Measurements from ENCODE around the gene EZR. TPM values are rescaled to one million over a fixed set of nuclear protein-coding genes. Genes with fewer than 3 reads are reported as not detected.

Gene EZR
- total RNA-seq, 1 donor from 2014 or later: 489 TPM

DNA sequence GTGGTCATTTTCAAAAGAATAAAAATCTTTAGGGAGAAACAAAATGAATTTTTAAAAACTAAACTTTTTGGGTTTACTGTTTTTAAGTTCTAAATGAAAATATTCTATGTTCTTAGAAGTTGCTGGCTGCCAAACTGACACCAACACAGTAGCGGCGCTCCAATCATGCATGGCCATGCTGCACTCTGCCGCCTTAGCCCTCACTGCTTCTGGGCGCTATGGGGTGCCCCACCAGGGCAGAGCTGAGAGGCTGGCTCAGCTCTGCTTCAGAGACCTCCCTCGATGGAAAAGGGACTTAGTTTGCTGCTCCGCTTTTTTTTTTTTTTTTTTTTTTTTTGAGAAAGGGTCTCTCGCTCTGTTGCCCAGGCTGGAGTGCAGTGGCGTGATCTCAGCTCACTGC, 20.9 kb downstream of the EZR start:
- peak overlapping the region; percentile 56 for H3K4me3 Mint-ChIP-seq
- no peak for DNase-seq
- ChIA-PET POLR2A (interaction anchor here (0.6 to 11.8 kb wide), 12 partner anchors 9 to 164 kb away, joined by 3 to 139 read pairs (median 5); partner anchors contain the start of gene EZR), CTCF (interaction anchor here (0.7 to 1.7 kb wide), 4 partner anchors 9 to 160 kb away, joined by 3 to 7 read pairs (median 4); no protein-coding TSS in a partner anchor)
- peak overlapping the region; percentile 80 for H3K27ac Mint-ChIP-seq
- no peaks in the 10 kb centered on the region for H3K9me3 Mint-ChIP-seq
- peak; percentile 79 for ATAC-seq (ENCODE audit: low read depth)
- intact Hi-C loops (cut with micrococcal nuclease): loop anchor here (1.0 to 10.0 kb wide), 2 partner anchors 9 to 584 kb away; no protein-coding TSS in a partner anchor
- no peaks in the 10 kb centered on the region for H3K27me3 Mint-ChIP-seq
- TF ChIP-seq, protein P1, sequence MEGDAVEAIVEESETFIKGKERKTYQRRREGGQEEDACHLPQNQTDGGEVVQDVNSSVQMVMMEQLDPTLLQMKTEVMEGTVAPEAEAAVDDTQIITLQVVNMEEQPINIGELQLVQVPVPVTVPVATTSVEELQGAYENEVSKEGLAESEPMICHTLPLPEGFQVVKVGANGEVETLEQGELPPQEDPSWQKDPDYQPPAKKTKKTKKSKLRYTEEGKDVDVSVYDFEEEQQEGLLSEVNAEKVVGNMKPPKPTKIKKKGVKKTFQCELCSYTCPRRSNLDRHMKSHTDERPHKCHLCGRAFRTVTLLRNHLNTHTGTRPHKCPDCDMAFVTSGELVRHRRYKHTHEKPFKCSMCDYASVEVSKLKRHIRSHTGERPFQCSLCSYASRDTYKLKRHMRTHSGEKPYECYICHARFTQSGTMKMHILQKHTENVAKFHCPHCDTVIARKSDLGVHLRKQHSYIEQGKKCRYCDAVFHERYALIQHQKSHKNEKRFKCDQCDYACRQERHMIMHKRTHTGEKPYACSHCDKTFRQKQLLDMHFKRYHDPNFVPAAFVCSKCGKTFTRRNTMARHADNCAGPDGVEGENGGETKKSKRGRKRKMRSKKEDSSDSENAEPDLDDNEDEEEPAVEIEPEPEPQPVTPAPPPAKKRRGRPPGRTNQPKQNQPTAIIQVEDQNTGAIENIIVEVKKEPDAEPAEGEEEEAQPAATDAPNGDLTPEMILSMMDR (IDR thresholded peaks at IDR 0.05): no peak
- peaks cover 97% of the 10 kb centered on the region for H3K4me1 Mint-ChIP-seq
- H3K36me3 Mint-ChIP-seq (ENCODE audit: low read depth): peaks cover 83% of the 10 kb centered on the region

DNA sequence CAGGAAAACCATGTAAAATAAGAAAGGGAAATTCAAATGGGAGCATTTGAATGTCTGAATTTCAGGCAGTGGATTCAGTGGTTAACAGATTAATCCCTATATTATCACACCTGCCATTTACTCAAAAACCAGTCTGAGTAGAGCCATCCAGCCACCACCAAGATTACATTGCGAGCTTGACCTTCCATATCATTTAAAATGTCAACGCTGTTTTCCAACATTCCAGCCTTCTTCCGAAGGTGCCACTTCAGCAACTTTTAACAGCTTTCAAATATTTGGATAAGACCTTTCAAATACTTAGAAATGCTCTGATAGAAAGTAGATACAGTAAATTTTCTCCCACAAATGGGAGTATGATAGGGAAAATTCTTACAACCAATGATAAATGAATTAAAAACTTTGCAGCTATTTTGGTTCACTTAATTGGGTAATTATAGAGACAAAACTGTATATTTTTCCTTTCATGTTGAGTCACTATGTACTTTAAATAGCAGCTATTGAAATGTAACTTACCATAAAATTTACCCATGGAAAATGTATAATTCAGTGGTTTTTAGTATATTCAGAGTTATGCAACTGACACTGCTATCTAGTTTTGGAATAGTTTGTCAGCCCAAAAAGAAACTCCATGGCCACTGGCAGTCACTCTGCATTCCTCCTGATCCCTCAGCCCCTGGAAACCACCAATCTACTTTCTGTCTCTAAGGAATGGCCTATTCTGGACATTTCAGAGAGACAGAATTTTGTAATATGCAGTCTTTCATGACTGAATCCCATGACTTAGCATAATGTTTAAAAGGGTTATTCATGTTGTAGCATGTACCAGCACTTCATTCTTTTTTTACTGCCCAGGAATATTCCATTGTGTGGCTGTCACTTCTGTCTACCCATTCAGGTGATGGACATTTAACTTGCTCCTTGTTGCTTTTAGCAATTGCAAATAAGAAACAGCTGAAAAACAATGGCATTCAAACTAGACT, 21.5 kb downstream of the EZR start:
- H3K36me3 Mint-ChIP-seq (ENCODE audit: low read depth): peaks cover 81% of the 10 kb centered on the region
- DNase-seq (no peak), ATAC-seq (ENCODE audit: low read depth) (no peak)
- peaks cover 97% of the 10 kb centered on the region for H3K4me1 Mint-ChIP-seq
- H3K27me3 Mint-ChIP-seq: no peaks in the 10 kb centered on the region
- H3K27ac Mint-ChIP-seq: peak overlapping the region; percentile 76
- H3K9me3 Mint-ChIP-seq: no peaks in the 10 kb centered on the region
- H3K4me3 Mint-ChIP-seq: peak overlapping the region; percentile 15
- TF ChIP-seq, protein P1 (IDR thresholded peaks at IDR 0.05): no peak
- intact Hi-C loops (cut with micrococcal nuclease): loop anchor here (1.0 to 10.0 kb wide), 2 partner anchors 8 to 583 kb away; no protein-coding TSS in a partner anchor
- CTCF ChIA-PET: interaction anchor here (0.7 to 7.0 kb wide), 7 partner anchors 8 to 337 kb away, joined by 3 to 60 read pairs (median 5); no protein-coding TSS in a partner anchor
- POLR2A ChIA-PET: interaction anchor here (0.6 to 11.8 kb wide), 14 partner anchors 8 to 164 kb away, joined by 3 to 139 read pairs (median 5); partner anchors contain the start of gene EZR

DNA sequence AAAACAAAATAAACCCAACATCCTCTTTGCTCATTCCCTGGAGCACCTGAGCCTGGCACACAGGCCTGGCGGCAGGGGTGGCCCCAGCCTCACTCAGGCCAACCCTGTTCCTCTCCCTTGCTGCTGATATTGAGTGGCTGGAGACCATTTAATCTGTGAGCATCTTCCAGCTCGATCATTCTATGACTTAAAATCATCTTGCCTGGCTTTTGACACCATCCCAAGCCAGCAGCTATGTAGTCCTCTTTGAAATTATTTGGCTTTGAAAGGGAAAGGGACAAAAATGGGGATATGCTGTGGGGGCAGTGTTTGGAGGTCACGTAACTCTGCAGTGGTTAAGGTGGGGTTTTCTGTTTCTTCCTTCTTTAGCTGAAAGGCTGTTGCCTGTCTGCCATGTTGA, 22.8 kb downstream of the EZR start:
- peaks cover 77% of the 10 kb centered on the region for H3K36me3 Mint-ChIP-seq (ENCODE audit: low read depth)
- H3K27ac Mint-ChIP-seq: peak overlapping the region; percentile 76
- DNase-seq (no peak), ATAC-seq (ENCODE audit: low read depth) (no peak)
- H3K27me3 Mint-ChIP-seq: no peaks in the 10 kb centered on the region
- intact Hi-C loops (cut with micrococcal nuclease): loop anchor here (10.0 kb wide), 1 partner anchor 582 kb away; no protein-coding TSS in a partner anchor
- H3K4me1 Mint-ChIP-seq: peaks cover 97% of the 10 kb centered on the region
- CTCF ChIA-PET: interaction anchor here (1.1 to 7.0 kb wide), 5 partner anchors 9 to 339 kb away, joined by 3 to 60 read pairs (median 6); no protein-coding TSS in a partner anchor
- POLR2A ChIA-PET: interaction anchor here (1.3 to 11.8 kb wide), 5 partner anchors 14 to 163 kb away, joined by 3 to 139 read pairs (median 16); partner anchors contain the start of gene EZR
- TF ChIP-seq, protein P1 (IDR thresholded peaks at IDR 0.05): no peak
- H3K4me3 Mint-ChIP-seq: peak overlapping the region; percentile 38
- no peaks in the 10 kb centered on the region for H3K9me3 Mint-ChIP-seq

DNA sequence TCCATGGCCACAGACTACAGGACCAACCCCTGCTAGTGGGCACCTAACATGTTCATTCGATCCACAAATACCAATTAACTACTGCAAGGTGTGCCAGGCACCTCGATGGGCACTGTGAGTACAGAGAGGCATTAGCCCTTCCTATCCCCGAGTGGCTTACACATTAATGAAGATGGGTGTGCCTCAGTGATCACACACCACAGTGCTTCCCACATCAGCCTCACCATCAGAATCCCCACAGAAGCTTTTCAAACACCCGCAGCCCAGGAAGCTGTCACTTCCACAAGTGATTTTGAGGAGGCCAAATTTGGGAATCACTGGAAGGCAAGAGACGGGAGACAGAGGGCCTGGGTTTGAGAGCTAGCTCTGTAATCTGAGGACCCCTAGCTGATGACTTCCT, 23.7 kb downstream of the EZR start:
- intact Hi-C loops (cut with micrococcal nuclease): loop anchor here (2.0 to 10.0 kb wide), 2 partner anchors 79 to 581 kb away; no protein-coding TSS in a partner anchor
- Mint-ChIP-seq H3K27ac (peak overlapping the region; percentile 76), H3K9me3 (no peaks in the 10 kb centered on the region), H3K4me3 (peak overlapping the region; percentile 28), H3K27me3 (no peaks in the 10 kb centered on the region), H3K36me3 (ENCODE audit: low read depth) (peaks cover 77% of the 10 kb centered on the region), H3K4me1 (peaks cover 97% of the 10 kb centered on the region)
- TF ChIP-seq, protein P1 (IDR thresholded peaks at IDR 0.05): no peak
- ChIA-PET CTCF (interaction anchor here (1.1 to 7.0 kb wide), 5 partner anchors 10 to 177 kb away, joined by 3 to 60 read pairs (median 7); no protein-coding TSS in a partner anchor), POLR2A (interaction anchor here (0.6 to 11.8 kb wide), 5 partner anchors 15 to 163 kb away, joined by 3 to 139 read pairs (median 4); partner anchors contain the start of gene EZR)
- ATAC-seq (ENCODE audit: low read depth) (no peak), DNase-seq (no peak)
